Hematopoietic multipotent progenitor cell treated with erythropoietin and hydrocortisone succinate and interleukin-3 and kit ligand, for 8 days (in vitro differentiated cells): ENCODE data around the gene ZNF442.
A peak's percentile ranks its signal among the peaks of the same experiment; 100 is the strongest.
"Not testable (repeated sequence)": the region's sequence is repeated elsewhere in the genome, so short reads cannot be mapped to it uniquely, and the experiment has no call there.

Experiments
- DNase-seq: peaks from one replicate; pipeline ENCODE4 v3.0.0-alpha.2; 2015

The ZNF442 gene

DNA sequence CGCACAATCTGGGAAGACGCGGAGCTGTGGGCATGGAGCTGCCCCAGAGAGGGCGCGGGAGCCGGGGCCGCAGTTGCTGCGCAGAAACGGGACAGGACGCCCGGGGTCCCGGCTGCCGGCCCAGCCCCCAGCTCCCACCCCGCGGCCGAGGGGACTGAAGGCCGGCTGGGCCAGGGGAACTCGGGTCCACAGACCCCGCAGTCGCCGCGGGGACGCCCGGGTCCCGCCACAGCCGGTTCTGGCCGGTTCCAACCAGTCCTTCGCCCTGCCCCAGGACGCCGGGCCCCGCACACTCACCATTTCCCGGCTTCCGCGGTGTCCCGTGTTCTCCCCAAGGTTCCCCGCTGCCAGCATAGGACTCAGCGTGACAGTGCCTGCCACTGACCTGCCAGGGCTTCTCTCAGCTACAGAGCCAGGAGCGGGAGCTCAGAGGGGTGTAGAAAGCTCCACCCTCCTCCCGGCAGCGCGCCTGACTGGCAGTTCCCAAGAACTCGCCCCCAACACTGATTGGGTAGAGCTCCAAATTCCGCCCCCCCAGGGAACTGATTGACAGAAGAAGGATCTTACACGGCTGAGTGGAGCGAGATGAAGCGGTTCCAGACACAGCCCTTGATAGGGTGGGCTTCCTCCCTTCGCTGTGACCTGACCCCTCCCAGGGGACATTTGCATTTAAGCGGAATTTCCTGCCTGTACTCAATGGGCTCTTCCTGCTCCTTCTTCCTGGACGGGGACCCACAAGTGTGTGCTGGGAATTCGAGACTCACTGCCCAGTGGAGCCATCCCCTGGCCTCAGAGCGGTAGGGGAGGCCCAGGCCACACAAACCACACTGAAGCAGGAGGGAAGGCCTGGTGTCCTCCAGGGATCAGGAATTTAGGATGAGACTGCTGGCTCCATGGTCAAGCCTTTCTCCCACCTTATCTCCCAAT is at the start of gene ZNF442:
Gene ZNF442, minus strand, starts transcription at position 448 of the 927 bp plus-strand sequence. CDS start 2,052 bp downstream, outside the sequence.
- DNase-seq, result peak; percentile 92

DNA sequence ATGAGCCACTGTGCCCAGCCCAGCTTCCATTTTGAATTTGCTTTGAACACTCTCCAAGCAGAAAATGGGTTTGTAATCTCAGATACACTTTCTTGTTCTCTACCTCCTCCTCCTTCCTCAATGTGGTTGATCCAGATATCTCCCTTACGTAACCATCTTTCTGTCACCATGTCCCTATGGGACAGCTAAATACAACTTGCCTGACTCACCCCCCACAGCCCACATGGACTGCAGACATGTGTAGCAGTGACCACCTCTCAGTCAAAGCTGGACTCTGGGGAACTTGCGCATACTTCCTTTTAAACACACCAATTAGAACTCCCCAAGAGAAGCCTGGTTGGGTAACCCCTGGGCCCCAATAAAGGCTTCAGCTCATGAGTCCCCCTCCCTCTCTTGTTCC is 46.4 kb upstream of the ZNF442 start:
- no peak for DNase-seq

DNA sequence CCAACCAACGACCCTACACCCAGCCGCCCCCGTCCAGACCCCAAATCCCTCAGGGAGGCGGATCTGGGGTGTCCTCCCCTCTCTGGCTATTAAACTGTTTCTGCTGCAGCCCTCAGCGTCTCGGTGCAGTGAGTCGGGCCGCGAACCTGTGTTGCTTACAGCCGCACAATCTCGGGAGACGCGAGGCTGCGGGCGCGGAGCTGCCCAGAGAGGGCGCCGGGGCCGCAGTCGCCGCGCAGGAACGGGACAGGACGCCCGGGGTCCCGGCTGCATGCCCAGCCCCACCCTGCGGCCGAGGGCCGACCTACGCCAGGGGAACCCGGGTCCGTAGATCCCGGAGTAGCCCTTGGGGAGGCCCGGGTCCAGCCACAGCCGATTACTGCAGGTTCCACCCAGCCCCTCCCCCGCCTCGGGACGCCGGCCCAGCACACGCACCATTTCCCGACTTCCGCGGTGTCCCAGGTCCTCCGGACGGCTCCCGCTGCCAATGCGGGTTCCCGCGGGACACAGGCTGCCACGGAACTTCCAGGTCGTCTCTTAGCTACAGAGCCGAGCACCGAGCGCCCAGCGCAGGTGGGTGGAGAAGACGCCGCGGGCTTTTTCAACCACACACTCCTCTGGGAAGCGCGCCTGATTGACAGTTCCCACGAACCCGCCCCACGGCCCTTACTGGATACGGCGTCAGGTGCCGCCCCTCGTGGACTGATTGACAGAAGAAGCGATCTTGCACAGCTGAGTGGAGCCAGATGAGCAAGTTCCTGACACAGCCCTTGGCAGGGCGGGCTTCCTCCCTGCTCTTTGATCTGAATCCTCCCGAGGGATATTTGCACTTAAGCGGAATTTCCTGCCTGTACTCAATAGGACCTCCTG is 35.4 kb upstream of the ZNF442 start, which contains the start of gene ZNF799:
Gene ZNF799, minus strand, starts transcription at position 639 of the 870 bp plus-strand sequence. Its CDS starts 201 bp downstream, at position 438.
- peak; percentile 95 for DNase-seq

DNA sequence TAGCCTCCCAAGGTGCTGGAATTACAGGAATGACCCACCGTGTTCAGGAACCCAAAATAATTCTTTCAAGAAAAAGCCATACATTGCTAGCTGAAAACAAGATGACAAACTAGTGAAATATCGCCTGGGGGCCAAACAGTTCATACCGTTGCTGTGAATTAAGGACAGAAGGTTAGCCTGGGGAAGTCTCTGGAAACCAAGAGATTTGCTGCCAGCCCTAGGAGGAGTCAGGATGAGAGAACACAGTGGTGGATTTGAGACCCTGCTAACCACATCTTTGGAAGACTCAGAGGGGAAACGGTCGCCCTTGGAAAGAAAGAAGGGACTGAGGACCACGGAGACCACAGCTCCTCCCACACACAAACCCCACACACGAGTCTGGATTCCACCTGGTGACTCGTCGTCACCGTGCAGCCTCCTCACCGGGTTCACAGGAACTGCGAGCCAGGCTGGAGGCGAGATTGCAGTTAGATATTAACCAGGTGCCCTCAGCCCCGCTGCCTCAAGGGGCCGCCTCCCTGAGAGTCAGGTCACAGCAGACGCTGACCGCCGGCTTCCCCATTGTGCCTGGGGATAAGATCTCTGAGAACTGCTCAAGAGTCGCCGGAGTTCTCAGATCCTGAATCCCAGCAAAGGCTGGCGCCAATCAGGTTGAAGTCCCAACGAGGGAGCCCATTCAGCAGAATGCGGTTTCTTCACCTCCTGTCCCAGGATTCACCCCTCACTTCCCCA is 34.6 kb upstream of the ZNF442 start:
- peak; percentile 17 for DNase-seq

DNA sequence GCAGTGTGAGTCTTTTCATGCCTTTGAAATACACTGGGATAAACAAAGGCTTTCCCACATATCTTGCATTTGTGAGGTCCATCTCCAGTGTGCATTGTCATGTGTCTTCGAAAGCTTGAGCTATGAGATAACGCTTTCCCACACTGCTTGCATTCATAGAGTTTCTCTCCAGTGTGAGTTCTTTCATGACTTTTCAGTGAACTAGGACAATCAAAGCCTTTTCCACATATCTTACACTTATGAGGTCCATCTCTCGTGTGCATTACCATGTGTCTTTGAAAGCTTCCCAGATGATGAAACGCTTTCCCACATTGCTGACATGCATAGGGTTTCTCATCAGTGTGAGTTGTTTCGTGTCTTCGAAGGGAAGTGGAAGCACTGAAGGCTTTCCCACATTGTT is 25.7 kb upstream of the ZNF442 start:
- DNase-seq, result not testable (repeated sequence)

DNA sequence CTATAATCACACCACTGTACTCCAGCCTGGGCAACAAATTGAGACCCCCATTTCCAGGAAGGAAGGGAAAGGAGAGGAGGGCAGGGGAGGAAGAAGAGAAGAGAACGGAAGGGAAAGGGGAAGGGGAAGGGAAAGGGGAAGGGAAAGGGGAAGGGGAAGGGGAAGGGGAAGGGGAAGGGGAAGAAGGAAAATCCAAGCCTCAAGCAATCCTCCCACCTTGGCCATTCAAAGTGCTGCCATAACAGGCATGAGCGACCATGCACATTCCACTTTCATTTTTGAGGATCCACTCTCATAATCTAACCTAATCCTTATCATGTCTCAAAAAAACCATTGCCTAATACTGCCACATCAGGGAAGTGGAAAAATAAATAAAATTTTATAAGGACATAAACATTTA is 20.9 kb upstream of the ZNF442 start:
- not testable (repeated sequence) for DNase-seq

DNA sequence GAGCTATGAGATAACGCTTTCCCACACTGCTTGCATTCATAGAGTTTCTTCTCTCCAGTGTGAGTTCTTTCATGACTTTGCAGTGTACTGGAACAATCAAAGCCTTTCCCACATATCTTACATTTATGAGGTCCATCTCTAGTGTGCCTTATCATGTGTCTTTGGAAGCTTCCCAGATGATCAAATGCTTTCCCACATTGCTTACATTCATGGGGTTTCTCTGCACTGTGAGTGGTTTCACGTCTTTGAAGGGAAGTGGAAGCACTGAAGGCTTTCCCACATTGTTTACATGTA is 14.9 kb upstream of the ZNF442 start:
- DNase-seq, result no peak

DNA sequence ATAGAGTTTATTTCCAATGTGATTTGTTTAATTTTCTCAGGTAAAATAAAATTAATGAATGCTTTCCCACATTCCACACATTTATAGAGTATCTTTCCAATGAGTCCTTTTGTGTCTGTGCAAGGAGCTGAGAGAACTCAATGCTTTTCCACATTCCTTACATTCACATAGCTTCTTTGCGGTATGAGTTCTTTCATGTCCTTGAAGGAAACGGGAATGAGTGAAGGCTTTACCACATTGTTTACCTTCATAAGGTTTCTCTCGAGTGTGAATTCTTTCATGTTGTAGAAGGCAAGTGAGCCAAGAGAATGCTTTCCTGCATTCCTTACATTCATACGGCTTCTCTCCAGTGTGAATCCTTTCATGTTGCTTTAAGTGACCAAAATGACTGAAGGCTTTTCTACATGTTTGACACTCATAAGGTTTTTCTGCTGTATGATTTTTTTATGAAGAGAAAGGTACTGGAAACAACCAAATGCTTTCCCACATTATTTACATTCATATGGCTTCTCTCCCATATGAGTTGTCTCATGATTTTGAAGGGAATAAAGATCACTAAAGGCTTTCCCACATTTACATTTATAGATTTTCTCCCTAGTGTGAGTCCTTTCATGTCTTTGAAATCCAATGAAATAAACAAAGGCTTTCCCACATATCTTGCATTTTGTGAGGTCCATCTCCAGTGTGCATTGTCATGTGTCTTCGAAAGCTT is 14.4 kb upstream of the ZNF442 start:
- DNase-seq, result no peak

DNA sequence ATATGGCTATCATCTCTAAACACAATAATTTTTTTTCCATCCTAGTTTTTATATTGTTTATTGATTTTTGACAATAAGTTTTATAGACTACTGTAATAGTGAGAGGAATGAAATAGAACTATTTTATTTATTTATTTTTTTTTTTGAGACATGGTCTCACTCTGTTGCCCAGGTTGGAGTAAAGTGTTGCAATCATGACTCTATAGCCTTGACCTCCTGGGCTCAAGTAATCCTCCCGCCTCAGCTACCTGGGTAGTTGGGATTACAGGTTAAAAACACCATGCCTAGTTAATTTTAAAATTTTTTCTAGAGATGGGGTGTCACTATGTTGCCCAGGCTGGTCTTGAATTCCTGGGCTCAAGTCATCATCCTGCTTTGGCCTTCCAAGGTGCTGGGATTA is 8.5 kb upstream of the ZNF442 start:
- DNase-seq, result no peak

DNA sequence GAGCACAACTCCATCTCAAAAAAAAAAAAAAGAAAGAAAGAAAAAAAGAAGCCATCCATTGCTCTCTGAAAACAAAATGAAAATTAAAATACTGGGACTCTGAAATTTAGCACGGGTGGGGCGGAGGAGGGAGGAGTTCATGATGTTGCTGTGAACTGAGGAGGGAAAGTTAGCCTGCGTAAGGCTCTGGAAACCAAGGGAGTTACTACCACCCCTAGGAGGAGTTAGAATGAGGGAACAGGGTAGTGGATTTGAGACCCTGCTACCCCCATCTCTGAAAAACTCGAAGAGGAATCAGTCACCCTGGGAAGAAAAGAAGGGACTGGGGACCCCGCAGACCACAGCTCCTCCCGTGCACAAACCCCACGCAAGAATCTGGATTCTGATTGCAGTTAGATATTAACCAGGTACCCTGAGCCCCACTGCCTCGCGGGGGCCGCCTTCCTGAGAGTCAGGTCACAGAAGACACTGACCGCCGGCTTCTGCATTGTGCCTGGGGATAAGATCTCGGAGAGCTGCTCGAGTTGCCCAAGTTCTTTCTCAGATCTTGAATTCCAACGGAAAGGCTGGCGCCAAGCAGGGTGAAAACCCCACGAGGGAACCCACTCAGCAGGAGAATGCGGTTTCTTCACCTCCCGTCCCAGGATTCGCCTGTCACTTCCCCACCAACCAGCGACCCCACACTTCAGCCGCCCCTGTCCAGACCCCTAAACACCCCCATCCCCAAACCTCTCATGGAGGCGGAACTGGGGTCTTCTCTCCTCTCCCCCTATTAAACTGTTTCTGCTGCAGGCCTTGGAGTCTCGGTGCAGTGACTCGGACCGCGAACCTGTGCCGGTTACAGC is 870 bp downstream of the ZNF442 start:
- DNase-seq, result no peak

DNA sequence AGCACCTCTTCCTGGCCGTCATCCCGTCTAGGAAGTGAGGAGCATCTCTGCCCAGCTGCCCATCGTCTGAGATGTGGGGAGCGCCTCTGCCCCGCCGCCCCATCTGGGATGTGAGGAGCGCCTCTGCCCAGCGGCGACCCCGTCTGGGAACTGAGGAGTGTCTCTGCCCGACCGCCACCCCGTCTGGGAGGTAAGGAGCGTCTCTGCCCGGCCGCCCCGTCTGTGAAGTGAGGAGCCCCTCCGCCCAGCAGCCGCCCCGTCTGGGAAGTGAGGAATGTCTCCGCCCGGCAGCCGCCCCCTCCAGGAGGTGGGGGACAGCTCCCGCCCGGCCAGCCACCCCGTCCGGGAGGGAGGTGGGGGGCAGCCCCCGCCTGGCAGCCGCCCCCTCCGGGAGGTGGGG is 3.2 kb downstream of the ZNF442 start:
- DNase-seq, result not testable (repeated sequence)

DNA sequence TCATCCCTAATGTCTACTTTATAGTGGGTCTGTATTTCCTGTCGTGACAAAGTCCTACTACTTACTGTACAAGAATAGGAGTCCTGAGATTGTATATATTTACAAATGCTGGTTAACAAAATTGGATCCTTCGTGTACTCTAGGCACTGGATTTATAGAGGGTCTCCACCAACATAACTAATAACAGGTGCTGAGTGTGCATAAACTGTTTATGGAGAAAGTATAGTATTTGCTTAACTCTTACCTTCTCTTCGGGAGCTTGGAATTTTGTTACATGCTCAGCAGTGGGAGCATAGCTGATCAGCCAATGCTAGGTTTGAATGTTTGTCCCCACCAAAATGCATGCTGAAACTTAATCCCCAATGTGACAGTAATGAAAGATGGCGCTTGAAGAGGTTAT is 12.1 kb downstream of the ZNF442 start:
- DNase-seq, result no peak

DNA sequence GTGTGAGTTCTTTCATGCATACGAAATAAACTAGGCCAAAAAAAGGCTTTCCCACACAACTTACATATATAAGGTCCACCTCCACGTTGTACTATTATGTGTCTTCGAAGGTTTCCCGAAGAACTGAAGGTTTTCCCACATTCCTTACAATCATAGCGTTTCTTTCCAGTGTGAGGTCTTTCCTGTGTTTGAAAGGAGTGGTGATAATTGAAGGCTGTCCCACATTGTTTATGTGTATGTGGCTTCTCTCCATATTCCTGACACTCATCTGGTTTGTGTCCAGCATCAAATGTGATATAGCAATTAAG is 14.6 kb downstream of the ZNF442 start:
- no peak for DNase-seq

DNA sequence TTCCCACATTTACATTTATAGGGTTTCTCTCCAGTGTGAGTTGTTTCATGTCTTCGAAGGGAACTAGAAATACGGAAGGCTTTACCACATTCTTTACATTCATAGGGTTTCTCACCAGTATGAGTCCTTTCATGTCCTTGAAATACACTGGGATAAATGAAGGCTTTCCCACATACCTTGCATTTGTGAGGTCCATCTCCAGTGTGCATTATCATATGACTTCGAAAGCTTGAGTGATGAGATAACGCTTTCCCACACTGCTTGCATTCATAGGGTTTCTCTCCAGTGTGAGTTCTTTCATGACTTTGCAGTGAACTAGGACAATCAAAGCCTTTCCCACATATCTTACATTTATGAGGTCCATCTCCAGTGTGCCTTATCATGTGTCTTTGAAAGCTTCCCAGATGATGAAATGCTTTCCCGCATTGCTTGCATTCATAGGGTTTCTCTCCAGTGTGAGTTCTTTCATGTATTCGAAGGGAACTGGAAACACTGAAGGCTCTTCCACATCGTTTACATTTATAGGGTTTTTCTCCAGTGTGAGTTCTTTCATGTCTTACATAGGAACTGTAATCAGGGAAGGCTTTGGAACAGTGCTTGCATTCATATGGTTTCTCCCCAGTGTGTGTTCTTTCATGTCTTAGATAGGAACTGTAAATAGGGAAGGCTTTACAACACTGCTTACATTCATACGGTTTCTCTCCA is 15.1 kb downstream of the ZNF442 start:
- DNase-seq, result no peak

DNA sequence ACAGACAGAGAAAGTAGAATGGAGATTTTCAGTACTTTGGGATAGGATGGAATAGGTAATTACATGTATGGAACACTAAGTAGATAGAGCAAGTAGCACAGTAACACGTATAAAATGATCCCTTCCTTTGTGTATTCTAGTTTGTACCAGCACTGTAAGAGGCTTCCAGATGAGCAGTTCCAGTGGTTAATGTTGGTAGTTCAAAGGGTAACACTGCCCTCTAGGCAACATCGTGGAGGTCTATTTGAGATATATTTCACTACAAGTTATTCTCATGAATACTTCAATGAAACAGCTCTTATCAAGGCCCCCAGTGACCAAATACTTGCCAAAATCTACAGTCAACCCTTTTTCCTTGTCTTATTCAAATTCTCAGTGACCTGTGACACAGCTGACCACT is 18.6 kb downstream of the ZNF442 start:
- peak; percentile 51 for DNase-seq

DNA sequence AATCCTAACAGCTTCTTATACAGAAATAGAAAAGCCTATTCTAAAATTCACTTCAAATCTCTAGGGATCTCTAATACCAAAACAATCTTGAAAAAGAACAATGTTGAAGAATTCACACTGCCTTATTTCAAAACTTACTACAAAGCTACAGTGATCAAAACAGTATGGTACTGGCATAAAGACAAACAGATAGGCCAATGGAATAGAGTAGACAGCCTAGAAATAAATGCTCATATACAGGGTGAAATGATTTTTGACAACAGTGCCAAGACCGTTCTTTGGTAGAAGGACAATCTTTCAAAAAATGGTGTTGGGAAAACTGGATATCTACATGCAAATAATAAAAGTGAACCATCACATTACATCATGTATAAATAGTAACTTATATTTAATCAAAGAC is 20.3 kb downstream of the ZNF442 start:
- DNase-seq, result no peak

DNA sequence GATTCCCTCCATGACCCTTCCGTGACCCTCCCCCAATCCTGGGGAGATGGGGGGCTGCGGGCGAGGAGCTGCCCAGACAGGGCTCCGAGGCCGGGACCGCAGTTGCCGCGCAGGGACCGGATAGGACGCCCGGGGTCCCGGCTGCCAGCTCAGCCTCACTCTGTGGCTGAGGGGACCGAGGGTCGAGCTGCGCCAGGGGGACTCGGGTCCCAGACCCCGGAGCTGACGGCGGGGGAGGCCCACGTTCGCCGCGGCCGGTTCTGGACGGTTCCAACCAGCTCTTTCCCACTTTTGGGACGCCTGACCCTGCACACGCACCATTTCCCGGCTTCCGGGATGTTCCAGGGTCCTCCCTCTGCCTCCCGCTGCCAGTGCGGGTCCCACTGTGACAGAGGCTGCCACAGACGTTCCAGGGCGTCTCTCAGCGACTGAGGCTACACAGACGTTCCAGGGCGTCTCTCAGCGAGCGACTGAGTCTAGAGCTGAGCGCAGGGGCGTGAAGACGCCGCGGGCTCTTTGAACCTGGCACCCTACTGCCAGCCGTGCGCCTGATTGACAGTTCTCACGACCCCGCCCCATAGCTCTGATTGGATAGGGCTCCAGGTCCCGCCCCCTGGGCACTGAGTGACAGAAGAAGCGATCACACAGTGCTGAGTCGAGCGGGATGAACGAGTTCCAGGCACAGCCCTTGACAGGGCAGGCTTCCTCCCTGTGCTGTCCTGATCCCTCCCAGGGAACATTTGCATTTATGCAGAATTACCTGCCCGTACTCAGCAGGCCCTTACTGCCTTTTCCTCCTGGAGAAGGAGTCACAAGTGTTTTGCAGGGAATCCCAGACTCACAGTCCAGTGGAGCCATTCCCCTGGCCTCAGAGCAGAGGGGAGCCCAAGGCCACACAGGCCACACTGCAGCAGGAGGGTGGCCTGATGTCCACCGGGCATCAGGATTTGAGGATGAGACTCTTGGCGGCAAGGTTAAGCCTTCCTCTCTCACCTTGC is 32.0 kb downstream of the ZNF442 start, which contains the start of gene ZNF563:
Gene ZNF563, minus strand, starts transcription at position 472 of the 998 bp plus-strand sequence. Its CDS starts 151 bp downstream, at position 321.
- peak; percentile 96 for DNase-seq

DNA sequence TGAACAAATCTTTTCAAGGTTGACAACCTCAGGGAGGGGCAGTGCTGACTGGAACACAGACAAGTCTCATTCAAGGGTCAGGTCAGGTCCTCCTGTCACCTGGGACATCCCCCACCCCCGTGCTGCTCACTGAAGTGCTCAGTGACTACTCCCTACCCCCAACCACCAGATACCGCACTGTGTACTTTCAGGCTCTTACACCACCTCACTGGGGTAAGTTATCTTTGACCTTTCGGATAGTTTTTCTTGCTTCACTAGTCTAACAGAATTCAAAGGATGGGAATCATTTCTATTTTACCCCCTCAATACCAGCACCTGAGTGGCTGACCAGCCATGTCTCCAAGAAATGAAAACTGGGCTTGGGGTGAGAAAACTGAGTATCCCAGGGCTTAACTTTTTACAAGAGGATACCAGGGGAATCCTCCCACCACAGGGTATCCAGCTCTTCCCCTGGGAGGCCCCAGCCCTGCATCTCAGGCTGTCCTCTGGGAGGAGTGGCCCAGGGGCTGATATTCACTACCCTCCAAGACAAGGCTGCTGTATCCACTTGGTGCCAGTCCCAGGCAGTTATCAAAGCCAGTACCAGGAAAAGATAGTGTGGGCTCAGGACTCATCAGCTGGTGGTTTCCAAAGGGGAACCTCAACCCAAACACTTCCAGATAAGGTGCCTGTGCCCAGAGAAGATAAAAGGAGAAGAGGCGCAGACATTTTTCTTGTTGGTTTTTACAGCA is 34.1 kb downstream of the ZNF442 start:
- peak; percentile 95 for DNase-seq

DNA sequence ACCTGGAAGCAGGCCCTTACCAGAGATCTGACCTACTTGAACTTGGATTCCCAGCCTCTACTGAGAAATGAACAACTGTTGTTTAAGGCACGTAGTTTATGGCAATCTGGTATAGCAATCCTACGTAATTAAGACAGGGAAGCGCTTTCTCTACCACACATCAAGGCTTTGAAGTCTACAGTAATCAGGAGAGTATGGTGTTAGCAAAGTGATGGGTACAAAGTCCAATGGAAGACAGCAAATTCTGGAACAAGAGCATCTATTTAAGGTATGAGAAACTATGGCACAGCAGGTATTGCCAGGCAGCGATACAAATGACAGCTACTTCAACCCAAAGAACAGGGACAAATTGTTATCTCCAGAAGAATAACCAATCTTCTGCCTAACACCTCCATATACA is 35.1 kb downstream of the ZNF442 start:
- no peak for DNase-seq
